Measurements from ENCODE around the gene CAVIN4. TPM values are rescaled to one million over a fixed set of nuclear protein-coding genes. Genes with fewer than 3 reads are reported as not detected.

CAVIN4 gene, protein sequence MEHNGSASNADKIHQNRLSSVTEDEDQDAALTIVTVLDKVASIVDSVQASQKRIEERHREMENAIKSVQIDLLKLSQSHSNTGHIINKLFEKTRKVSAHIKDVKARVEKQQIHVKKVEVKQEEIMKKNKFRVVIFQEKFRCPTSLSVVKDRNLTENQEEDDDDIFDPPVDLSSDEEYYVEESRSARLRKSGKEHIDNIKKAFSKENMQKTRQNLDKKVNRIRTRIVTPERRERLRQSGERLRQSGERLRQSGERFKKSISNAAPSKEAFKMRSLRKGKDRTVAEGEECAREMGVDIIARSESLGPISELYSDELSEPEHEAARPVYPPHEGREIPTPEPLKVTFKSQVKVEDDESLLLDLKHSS
- total RNA-seq, result 1.3 TPM
- long read RNA-seq, partial matches to known transcripts, result 0 of 1 reads
- long read RNA-seq, other reads (novel, unspliced or antisense), result 1 of 1 reads

DNA sequence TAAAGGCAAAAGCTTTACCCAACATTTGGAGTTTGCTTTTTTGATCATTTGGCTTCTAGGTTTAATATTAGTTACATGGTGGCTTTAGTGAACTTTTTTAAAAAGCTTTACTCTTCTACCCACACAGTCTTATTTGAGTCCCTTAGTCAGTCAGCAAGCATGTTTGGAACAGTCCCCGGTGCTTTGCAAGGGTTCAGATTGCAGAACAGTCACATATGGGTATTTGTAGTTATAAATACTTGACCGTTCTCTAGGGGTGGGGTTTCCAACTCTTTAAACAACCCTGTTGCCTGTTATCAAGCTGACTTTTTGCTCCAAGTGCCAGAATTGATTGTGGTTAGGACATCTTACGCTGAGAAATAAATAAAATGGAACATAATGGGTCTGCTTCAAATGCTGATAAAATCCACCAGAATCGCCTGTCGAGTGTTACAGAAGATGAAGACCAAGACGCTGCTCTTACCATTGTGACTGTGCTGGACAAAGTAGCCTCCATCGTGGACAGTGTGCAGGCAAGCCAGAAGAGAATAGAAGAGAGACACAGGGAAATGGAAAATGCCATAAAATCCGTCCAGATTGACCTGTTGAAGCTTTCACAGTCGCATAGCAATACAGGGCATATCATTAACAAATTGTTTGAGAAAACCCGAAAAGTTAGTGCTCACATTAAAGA lies at the start of gene CAVIN4:
CAVIN4 (plus strand) TSS at position 304 of the 673 bp plus-strand sequence; CDS start at position 369, 65 bp downstream.
- intact Hi-C loops (cut with DNase I), result no loop called here

GRCh38 chr9:100534401-100534800 lies 43.5 kb upstream of the CAVIN4 start:
- no peak overlapping the region for H3K27ac ChIP-seq
- DNase-seq, result no peak
- H3K27me3 ChIP-seq, result no peaks in the 10 kb centered on the region
- no peak for TF ChIP-seq CTCF (IDR thresholded peaks at IDR 0.05)
- H3K36me3 ChIP-seq, result no peaks in the 10 kb centered on the region
- no peak overlapping the region for H3K4me3 ChIP-seq
- intact Hi-C loops (cut with DNase I), result no loop called here
- H3K4me1 ChIP-seq, result no peaks in the 10 kb centered on the region
- no peaks in the 10 kb centered on the region for H3K9me3 ChIP-seq
- no peak for ATAC-seq

More for the DNA sequence above, at the start of gene CAVIN4:
- TF ChIP-seq CTCF (IDR thresholded peaks at IDR 0.05), result no peak
- Histone ChIP-seq H3K9me3 (no peaks in the 10 kb centered on the region), H3K36me3 (no peaks in the 10 kb centered on the region), H3K4me3 (no peak within 1 kb of the TSS), H3K27me3 (no peaks in the 10 kb centered on the region), H3K27ac (no peak within 1 kb of the TSS), H3K4me1 (no peaks in the 10 kb centered on the region)
- ATAC-seq (no peak), DNase-seq (no peak)

DNA sequence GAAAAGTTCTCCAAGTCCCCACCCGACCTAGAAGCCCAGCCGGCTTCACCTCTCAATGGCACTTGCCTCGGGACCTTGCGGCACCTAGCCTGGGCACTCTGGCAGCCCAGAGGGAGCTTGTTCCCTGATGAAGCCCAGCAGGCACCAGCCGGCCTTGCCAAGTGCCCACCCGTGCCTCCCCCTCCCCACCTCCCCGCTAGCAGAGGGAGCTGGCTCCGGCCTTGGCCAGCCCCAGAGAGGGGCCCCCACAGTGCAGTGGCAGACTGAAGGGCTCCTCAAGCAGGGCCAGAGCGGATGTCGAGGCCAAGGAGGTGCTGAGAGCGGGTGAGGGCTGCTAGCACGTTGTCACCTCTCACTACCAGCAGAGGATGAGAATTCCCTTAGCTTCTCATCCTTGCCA lies 37.6 kb upstream of the CAVIN4 start:
- DNase-seq (no peak), ATAC-seq (no peak)
- TF ChIP-seq CTCF (IDR thresholded peaks at IDR 0.05), result no peak
- Histone ChIP-seq H3K4me3 (no peak overlapping the region), H3K4me1 (no peaks in the 10 kb centered on the region), H3K36me3 (no peaks in the 10 kb centered on the region), H3K27ac (no peak overlapping the region), H3K27me3 (no peaks in the 10 kb centered on the region), H3K9me3 (no peaks in the 10 kb centered on the region)
- intact Hi-C loops (cut with DNase I), result no loop called here

DNA sequence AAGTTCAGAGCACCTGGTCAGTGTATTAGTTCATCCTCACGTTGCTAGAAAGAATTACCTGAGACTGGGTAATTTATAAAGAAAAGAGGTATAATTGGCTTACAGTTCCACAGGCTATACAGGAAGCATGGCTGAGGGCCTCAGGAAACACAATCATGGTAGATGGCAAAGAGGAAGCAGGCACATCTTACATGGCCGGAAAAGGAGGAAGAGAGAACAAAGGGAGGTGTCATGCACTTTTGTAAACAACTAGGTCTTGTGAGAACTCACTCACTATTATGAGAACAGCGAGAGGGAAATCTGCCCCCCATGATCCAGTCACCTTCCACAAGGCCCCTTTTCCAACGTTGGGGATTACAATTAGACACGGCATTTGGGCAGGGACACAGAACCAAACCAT lies 28.8 kb upstream of the CAVIN4 start:
- ATAC-seq (no peak), DNase-seq (no peak)
- intact Hi-C loops (cut with DNase I), result no loop called here
- no peaks in the 10 kb centered on the region for H3K36me3 ChIP-seq
- H3K4me1 ChIP-seq, result no peaks in the 10 kb centered on the region
- H3K4me3 ChIP-seq, result no peak overlapping the region
- H3K27me3 ChIP-seq, result no peaks in the 10 kb centered on the region
- H3K9me3 ChIP-seq, result no peaks in the 10 kb centered on the region
- no peak for TF ChIP-seq CTCF (IDR thresholded peaks at IDR 0.05)
- no peak overlapping the region for H3K27ac ChIP-seq

DNA sequence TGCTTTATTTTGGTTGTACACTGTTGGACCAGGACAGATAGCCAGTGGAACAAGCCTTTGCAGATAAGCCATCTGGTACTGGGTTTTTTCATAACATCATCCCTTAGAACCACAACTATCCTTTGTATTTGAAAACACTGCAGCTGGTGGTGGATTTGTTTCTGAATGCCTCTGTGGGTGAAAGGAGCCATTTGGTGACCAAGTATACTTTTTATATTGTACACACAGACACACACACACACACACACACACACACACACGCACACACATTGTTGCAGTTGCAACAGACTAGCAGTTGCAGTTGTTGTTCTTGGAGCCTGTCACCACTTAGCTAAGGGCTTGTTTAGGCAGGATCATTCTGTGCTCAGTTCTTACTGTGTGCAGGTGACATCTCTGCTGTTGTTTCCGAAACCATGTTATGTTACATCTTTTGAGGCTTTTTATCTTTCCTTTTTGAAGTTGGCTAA lies 22.9 kb upstream of the CAVIN4 start:
- Histone ChIP-seq H3K4me1 (no peaks in the 10 kb centered on the region), H3K9me3 (no peaks in the 10 kb centered on the region), H3K27ac (no peak overlapping the region), H3K36me3 (no peaks in the 10 kb centered on the region), H3K4me3 (no peak overlapping the region), H3K27me3 (no peaks in the 10 kb centered on the region)
- no peak for TF ChIP-seq CTCF (IDR thresholded peaks at IDR 0.05)
- no peak for DNase-seq
- no peak for ATAC-seq
- intact Hi-C loops (cut with DNase I), result no loop called here
